Measurements from ENCODE around the gene DSTYK. TPM values are rescaled to one million over a fixed set of nuclear protein-coding genes. Genes with fewer than 3 reads are reported as not detected.
"Not testable (repeated sequence)": the region's sequence is repeated elsewhere in the genome, so short reads cannot be mapped to it uniquely, and the experiment has no call there.

Gene DSTYK
- total and polyA plus RNA-seq, 2 experiments from 2014 or later = 6.1 to 10.7 TPM

DNA sequence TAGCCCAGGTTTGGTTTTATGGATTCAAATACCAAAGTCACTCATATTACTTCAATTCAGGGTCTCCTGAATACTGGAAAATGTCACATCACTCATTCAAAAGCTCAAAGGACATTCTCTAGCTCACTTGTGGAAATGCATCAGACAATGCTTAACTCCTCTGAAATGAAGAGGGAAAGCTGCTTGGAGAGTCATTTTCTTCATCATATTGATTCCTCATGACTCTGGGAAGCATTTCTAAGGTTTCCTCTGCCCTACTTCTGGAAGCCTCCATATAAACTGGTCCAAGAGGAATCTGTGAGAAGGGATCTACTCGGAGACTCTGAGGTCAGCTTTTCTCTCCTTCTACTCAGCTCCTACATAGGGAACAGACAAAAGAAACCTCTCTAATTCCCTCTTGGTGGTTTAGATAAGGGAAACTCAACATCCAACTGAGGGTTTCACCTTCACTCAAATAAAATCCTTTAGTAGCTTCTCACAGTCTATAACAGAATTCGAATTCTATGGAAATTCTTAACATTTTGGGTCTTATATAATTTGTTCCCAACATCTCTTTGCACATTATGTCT, 53.4 kb downstream of the DSTYK start:
- peaks cover 91% of the 10 kb centered on the region for H3K36me3 Mint-ChIP-seq (ENCODE audit: low read depth)
- no peak overlapping the region for H3K27ac Mint-ChIP-seq
- Histone ChIP-seq H3K4me1 (ENCODE audit: insufficient read depth) (no peaks in the 10 kb centered on the region), H2AFZ (no peak overlapping the region), H3K9me2 (ENCODE audit: insufficient read depth) (no peaks in the 10 kb centered on the region), H3K79me2 (replicated peaks; ENCODE audit: insufficient read depth) (no peaks in the 10 kb centered on the region), H3F3A (replicated peaks; ENCODE audit: low read depth) (no peaks in the 10 kb centered on the region), H3K36me3 (ENCODE audit: insufficient read depth) (peaks cover 70% of the 10 kb centered on the region), H3K27me3 (ENCODE audit: insufficient read depth) (no peaks in the 10 kb centered on the region), H3K4me2 (no peak overlapping the region), H4K20me1 (replicated peaks; ENCODE audit: insufficient read depth) (no peaks in the 10 kb centered on the region), H3K27ac (ENCODE audit: low read depth) (no peak overlapping the region), H3K4me3 (no peak overlapping the region)
- peaks cover 34% of the 10 kb centered on the region for H3K9me3 Mint-ChIP-seq
- peaks cover 5% of the 10 kb centered on the region for H3K27me3 Mint-ChIP-seq (ENCODE audit: insufficient read depth, low read depth, poor library complexity)
- DNase-seq (ENCODE audit: low spot score) = no peak
- H3K4me3 Mint-ChIP-seq = no peak overlapping the region
- no peak for ATAC-seq
- no peak for TF ChIP-seq NANOG (IDR thresholded peaks at IDR 0.05; ENCODE audit: borderline replicate concordance)
- TF ChIP-seq, protein P1, sequence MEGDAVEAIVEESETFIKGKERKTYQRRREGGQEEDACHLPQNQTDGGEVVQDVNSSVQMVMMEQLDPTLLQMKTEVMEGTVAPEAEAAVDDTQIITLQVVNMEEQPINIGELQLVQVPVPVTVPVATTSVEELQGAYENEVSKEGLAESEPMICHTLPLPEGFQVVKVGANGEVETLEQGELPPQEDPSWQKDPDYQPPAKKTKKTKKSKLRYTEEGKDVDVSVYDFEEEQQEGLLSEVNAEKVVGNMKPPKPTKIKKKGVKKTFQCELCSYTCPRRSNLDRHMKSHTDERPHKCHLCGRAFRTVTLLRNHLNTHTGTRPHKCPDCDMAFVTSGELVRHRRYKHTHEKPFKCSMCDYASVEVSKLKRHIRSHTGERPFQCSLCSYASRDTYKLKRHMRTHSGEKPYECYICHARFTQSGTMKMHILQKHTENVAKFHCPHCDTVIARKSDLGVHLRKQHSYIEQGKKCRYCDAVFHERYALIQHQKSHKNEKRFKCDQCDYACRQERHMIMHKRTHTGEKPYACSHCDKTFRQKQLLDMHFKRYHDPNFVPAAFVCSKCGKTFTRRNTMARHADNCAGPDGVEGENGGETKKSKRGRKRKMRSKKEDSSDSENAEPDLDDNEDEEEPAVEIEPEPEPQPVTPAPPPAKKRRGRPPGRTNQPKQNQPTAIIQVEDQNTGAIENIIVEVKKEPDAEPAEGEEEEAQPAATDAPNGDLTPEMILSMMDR (conservative IDR thresholded peaks at IDR 0.05; ENCODE audit: low read depth in 2 of 2) = no peak
- TF ChIP-seq, protein P2, sequence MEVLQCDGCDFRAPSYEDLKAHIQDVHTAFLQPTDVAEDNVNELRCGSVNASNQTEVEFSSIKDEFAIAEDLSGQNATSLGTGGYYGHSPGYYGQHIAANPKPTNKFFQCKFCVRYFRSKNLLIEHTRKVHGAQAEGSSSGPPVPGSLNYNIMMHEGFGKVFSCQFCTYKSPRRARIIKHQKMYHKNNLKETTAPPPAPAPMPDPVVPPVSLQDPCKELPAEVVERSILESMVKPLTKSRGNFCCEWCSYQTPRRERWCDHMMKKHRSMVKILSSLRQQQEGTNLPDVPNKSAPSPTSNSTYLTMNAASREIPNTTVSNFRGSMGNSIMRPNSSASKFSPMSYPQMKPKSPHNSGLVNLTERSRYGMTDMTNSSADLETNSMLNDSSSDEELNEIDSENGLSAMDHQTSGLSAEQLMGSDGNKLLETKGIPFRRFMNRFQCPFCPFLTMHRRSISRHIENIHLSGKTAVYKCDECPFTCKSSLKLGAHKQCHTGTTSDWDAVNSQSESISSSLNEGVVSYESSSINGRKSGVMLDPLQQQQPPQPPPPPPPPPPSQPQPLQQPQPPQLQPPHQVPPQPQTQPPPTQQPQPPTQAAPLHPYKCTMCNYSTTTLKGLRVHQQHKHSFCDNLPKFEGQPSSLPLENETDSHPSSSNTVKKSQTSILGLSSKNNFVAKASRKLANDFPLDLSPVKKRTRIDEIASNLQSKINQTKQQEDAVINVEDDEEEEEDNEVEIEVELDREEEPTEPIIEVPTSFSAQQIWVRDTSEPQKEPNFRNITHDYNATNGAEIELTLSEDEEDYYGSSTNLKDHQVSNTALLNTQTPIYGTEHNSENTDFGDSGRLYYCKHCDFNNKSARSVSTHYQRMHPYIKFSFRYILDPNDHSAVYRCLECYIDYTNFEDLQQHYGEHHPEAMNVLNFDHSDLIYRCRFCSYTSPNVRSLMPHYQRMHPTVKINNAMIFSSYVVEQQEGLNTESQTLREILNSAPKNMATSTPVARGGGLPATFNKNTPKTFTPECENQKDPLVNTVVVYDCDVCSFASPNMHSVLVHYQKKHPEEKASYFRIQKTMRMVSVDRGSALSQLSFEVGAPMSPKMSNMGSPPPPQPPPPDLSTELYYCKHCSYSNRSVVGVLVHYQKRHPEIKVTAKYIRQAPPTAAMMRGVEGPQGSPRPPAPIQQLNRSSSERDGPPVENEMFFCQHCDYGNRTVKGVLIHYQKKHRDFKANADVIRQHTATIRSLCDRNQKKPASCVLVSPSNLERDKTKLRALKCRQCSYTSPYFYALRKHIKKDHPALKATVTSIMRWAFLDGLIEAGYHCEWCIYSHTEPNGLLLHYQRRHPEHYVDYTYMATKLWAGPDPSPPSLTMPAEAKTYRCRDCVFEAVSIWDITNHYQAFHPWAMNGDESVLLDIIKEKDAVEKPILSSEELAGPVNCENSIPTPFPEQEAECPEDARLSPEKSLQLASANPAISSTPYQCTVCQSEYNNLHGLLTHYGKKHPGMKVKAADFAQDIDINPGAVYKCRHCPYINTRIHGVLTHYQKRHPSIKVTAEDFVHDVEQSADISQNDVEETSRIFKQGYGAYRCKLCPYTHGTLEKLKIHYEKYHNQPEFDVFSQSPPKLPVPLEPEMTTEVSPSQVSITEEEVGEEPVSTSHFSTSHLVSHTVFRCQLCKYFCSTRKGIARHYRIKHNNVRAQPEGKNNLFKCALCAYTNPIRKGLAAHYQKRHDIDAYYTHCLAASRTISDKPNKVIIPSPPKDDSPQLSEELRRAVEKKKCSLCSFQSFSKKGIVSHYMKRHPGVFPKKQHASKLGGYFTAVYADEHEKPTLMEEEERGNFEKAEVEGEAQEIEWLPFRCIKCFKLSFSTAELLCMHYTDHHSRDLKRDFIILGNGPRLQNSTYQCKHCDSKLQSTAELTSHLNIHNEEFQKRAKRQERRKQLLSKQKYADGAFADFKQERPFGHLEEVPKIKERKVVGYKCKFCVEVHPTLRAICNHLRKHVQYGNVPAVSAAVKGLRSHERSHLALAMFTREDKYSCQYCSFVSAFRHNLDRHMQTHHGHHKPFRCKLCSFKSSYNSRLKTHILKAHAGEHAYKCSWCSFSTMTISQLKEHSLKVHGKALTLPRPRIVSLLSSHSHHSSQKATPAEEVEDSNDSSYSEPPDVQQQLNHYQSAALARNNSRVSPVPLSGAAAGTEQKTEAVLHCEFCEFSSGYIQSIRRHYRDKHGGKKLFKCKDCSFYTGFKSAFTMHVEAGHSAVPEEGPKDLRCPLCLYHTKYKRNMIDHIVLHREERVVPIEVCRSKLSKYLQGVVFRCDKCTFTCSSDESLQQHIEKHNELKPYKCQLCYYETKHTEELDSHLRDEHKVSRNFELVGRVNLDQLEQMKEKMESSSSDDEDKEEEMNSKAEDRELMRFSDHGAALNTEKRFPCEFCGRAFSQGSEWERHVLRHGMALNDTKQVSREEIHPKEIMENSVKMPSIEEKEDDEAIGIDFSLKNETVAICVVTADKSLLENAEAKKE (CRISPR knock-in tag; IDR thresholded peaks at IDR 0.05) = no peak
- no peak for TF ChIP-seq ZNF331 (CRISPR knock-in tag; IDR thresholded peaks at IDR 0.05; ENCODE audit: low read depth)
- TF ChIP-seq JUNB (IDR thresholded peaks at IDR 0.05; ENCODE audit: unreplicated experiment) = no peak
- no peaks in the 10 kb centered on the region for H3K4me1 Mint-ChIP-seq

DNA sequence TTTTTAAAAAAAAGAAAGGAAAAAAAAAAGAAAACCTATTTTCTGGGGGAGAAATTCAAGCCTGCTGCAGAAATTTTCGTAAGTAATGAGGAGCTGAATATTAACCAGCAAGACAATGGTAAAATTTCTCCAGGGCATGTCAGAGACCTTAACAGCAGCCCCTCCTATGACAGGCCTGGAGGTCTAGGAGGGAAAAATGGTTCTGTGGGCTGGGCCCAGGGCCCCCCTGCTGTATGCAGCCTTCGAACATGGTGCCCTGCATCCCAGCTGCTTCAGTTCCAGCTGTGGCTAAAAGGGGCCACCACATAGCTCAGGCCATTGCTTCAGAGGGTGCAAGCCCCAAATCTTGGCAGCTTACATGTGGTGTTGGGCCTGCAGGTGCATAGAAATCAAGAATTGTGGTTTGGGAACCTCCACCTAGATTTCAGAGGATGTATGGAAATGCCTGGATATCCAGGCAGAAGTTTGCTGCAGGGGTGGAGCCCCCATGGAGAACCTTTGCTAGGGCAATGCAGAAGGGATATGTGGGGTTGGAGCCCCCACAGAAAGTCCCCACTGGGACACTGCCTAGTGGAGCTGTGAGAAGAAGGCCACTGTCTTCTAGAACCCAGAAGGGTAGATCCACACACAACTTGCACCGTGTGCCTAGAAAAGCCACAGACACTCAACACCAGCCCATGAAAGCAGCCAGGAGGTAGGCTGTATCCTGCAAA, 55.7 kb downstream of the DSTYK start:
- H3K9me2 ChIP-seq (ENCODE audit: insufficient read depth); H2AFZ ChIP-seq; H4K20me1 ChIP-seq (replicated peaks; ENCODE audit: insufficient read depth); H3K4me1 ChIP-seq (ENCODE audit: insufficient read depth); H3K79me2 ChIP-seq (replicated peaks; ENCODE audit: insufficient read depth); H3K27me3 ChIP-seq (ENCODE audit: insufficient read depth); ATAC-seq; H3K4me3 ChIP-seq; H3K4me1 Mint-ChIP-seq; H3K4me2 ChIP-seq; H3K27ac ChIP-seq (ENCODE audit: low read depth); H3K27ac Mint-ChIP-seq; H3K4me3 Mint-ChIP-seq; H3F3A ChIP-seq (replicated peaks; ENCODE audit: low read depth); H3K27me3 Mint-ChIP-seq (ENCODE audit: insufficient read depth, low read depth, poor library complexity); DNase-seq (ENCODE audit: low spot score): not testable (repeated sequence)
- Mint-ChIP-seq H3K36me3 (ENCODE audit: low read depth) (peaks cover 76% of the 10 kb centered on the region), H3K9me3 (peaks cover 34% of the 10 kb centered on the region)
- peaks cover 52% of the 10 kb centered on the region for H3K36me3 ChIP-seq (ENCODE audit: insufficient read depth)

All from GM23338 (cell line).